Transverse colon (tissue), 4 donors: ENCODE results near the gene ULK4.

Experiments
- CTCF ChIP-seq, 5 experiments: fragments of 200-600 bp in 3 of 5; fragments of 450-650 bp in 2 of 5; sonication (generic) in 3 of 5; IDR thresholded peaks; 1 replicate in 2 of 5; 2 replicates in 3 of 5; pipeline ENCODE4 v1.5.1; 2016 to 2017; ENCODE audit warnings: antibody characterized with exemption in 5 of 5, inconsistent platforms in 3 of 5, mild to moderate bottlenecking in 2 of 5, moderate library complexity in 1 of 5
- EP300 ChIP-seq: sonication (generic); formaldehyde crosslinking; IDR thresholded peaks from one replicate; pipeline ENCODE4 v1.6.1; 2017; ENCODE audit warnings: antibody characterized with exemption, low read depth
- POLR2A ChIP-seq: fragments of 450-650 bp; IDR thresholded peaks from one replicate; pipeline ENCODE4 v1.6.1; 2016; ENCODE audit warnings: antibody characterized with exemption, mild to moderate bottlenecking, moderate library complexity
- POLR2AphosphoS5 ChIP-seq, 3 donors: sonication (generic); formaldehyde crosslinking; IDR thresholded peaks; one replicate each; pipeline ENCODE4 v1.6.1; 2016; ENCODE audit warnings: antibody characterized with exemption in 3 of 3

GRCh38 chr3:41464401-41464800 lies 497.5 kb downstream of the ULK4 start:
- no peak for TF ChIP-seq CTCF (IDR thresholded peaks at IDR 0.05)
- TF ChIP-seq EP300 = no peak
- TF ChIP-seq POLR2AphosphoS5 (IDR thresholded peaks at IDR 0.05) = no peak
- TF ChIP-seq POLR2A = no peak
